ENCODE data around the gene USP21. TPM values are rescaled to one million over a fixed set of nuclear protein-coding genes. Genes with fewer than 3 reads are reported as not detected.

USP21 gene
- total RNA-seq, 2 donors from 2014 or later = 23.2 to 28.8 TPM

DNA sequence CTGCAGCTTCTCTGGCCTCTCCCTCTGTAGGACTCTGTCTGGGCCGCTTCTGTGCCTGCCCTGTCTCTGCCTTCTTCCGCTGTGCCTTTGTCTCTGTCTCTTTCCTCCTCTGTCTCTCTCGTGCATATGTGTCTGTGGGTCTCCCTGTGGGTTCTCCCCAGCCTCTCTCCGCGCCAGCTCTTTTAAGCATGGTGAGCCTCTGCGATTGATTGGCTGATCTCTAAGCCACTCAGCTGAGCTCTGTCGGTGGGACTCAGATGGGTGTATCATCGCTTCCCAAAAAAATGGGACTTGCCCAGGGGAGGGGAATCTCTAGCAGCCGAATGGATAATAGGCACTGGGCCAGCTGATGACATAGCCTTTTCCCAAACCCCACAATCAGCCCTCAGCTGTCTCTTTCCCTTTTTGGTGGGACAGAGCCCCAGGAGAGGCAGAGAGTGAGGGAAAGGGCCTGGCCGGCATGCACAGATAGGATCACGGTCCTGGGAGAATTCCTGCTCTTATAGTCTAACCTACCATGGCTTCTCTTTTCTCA, 39.7 kb downstream of the USP21 start, which contains the start of gene ADAMTS4:
Gene ADAMTS4 (minus strand): TSS at position 158 of the 535 bp plus-strand sequence. CDS start 427 bp downstream, outside the sequence.
- DNase-seq (ENCODE audit: low spot score) = no peak
- no peaks in the 10 kb centered on the region for H3K36me3 ChIP-seq
- no peak for ATAC-seq (ENCODE audit: insufficient number of reproducible peaks, low FRiP score, low read depth)
- H3K4me3 ChIP-seq = peak within 1 kb of the TSS; percentile 40
- peak within 1 kb of the TSS; percentile 94 to 99 for H3K27ac ChIP-seq
- H3K27me3 ChIP-seq (replicated peaks; ENCODE audit: insufficient read depth) = no peaks in the 10 kb centered on the region
- H3K4me1 ChIP-seq (ENCODE audit: control insufficient read depth in 1 of 2, low read depth in 2 of 2) = peaks cover 10 to 35% of the 10 kb centered on the region in 2 donors
- no peaks in the 10 kb centered on the region for H3K9me3 ChIP-seq
- TF ChIP-seq, protein P1, sequence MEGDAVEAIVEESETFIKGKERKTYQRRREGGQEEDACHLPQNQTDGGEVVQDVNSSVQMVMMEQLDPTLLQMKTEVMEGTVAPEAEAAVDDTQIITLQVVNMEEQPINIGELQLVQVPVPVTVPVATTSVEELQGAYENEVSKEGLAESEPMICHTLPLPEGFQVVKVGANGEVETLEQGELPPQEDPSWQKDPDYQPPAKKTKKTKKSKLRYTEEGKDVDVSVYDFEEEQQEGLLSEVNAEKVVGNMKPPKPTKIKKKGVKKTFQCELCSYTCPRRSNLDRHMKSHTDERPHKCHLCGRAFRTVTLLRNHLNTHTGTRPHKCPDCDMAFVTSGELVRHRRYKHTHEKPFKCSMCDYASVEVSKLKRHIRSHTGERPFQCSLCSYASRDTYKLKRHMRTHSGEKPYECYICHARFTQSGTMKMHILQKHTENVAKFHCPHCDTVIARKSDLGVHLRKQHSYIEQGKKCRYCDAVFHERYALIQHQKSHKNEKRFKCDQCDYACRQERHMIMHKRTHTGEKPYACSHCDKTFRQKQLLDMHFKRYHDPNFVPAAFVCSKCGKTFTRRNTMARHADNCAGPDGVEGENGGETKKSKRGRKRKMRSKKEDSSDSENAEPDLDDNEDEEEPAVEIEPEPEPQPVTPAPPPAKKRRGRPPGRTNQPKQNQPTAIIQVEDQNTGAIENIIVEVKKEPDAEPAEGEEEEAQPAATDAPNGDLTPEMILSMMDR (IDR thresholded peaks at IDR 0.05) = no peak

DNA sequence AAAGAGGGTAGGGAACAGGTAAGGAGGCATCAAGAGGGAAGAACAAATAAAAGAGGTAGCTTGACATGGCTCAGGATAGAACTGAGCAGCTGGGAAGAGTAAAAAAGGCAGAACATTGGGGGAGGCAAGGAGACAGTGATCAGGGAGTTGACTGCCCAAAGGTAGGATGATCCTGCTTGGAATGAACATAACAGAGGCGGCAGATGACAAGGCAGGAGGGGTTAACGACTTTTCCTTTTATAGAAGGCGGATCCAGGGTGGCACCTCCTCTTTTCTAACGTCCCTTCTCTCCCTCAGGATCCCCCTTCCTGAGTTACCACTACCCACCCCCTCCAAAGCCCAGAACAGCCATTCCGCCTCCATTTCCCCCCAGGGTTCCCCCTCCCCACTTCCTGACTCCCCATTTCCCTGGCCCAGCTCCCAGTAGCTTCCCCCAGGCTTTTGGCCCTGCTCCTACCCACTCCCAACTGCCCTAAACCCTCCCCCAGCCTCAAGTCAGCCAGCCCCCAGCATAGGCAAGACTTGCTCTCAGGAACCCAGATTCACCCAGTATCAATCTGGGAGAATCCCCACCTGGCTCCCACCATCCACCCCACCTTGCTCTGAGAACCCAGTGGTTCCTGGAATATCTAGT, 40.3 kb downstream of the USP21 start:
- Histone ChIP-seq H3K9me3 (no peaks in the 10 kb centered on the region), H3K27me3 (replicated peaks; ENCODE audit: insufficient read depth) (no peaks in the 10 kb centered on the region), H3K27ac (peak overlapping the region; percentile 94 to 99), H3K4me3 (no peak overlapping the region), H3K4me1 (ENCODE audit: control insufficient read depth in 1 of 2, low read depth in 2 of 2) (peaks cover 10 to 35% of the 10 kb centered on the region in 2 donors), H3K36me3 (no peaks in the 10 kb centered on the region)
- TF ChIP-seq, protein P1 (IDR thresholded peaks at IDR 0.05) = no peak
- DNase-seq (ENCODE audit: low spot score) = no peak
- ATAC-seq (ENCODE audit: insufficient number of reproducible peaks, low FRiP score, low read depth) = no peak

DNA sequence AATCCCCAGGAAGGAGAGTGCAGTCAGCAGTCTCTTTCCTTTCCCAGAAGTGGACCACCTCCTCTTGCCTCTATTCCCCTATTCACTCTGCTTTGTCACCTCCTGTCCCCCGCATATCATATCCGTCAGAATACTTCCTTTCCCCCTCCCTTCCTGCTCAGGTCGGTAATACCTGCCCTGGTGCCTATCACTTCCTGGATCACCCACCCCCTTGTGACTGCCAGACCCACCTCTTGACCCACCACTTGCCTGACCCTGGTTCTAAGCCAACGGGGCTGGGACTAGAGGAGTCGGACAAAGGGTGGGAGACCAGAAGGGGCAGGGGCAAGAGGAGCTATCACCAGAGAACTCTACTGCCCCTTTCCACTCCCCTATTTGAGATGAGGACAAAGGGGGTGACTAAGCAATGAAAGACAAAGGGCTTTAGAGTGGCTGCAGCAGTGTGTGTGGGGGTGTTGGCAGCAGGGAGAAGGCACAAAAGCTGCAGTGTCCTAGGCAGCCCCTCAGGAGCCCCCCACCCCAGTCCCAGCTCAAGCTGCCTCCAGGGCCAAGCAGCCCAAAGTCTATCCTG, 41.2 kb downstream of the USP21 start:
- no peak for DNase-seq (ENCODE audit: low spot score)
- TF ChIP-seq, protein P1 (IDR thresholded peaks at IDR 0.05) = no peak
- Histone ChIP-seq H3K27ac (peak overlapping the region; percentile 94 to 99), H3K4me1 (ENCODE audit: control insufficient read depth in 1 of 2, low read depth in 2 of 2) (peaks cover 13 to 35% of the 10 kb centered on the region in 2 donors), H3K36me3 (no peaks in the 10 kb centered on the region), H3K27me3 (replicated peaks; ENCODE audit: insufficient read depth) (no peaks in the 10 kb centered on the region), H3K4me3 (no peak overlapping the region), H3K9me3 (no peaks in the 10 kb centered on the region)
- no peak for ATAC-seq (ENCODE audit: insufficient number of reproducible peaks, low FRiP score, low read depth)

DNA sequence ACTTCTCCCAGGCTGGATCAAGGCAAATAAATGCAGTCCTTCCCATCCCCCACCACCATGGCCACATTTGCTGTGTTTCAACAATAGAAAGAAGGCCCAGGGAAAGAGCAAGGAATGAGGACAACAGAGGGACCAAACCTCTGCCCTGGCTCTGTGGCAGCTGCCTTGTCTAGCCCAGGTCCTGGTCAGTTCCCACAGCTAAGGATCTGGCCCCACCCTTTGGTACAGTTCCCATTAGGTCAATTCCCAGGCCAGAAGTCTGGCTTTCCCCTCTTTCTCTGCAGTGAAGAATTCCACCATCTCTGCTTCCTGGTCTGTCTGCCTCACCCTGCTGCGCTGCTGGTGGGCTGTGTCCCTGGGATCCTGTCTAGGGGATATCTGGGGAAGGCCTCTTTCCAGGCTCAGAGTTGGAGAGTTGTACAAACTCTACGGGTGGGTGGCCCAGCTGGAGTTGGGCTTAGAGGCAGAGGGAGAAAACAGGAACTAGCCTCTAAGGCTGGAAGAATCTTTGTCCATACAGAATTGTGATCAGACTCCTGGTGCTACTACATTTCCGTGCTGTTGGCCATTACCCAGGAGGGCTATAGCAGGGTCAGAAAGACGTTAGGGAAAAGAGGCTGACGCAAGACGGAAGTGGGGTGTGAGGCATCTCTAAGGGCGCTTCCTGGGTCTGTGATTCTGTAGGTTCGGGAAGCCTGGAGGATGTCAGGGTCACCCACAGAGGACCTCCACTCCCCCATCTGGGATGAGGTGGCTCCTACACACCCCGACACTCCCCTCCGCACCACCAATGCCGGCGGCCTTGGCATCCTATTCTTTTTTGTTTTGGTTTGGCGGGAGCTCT, 41.9 kb downstream of the USP21 start:
- DNase-seq (ENCODE audit: low spot score) (no peak), ATAC-seq (ENCODE audit: insufficient number of reproducible peaks, low FRiP score, low read depth) (no peak)
- H3K27ac ChIP-seq = peak overlapping the region; percentile 94 to 99
- H3K36me3 ChIP-seq = peaks cover under 1% of the 10 kb centered on the region
- no peaks in the 10 kb centered on the region for H3K27me3 ChIP-seq (replicated peaks; ENCODE audit: insufficient read depth)
- TF ChIP-seq, protein P1 (IDR thresholded peaks at IDR 0.05) = no peak
- peak overlapping the region; percentile 86 for H3K4me3 ChIP-seq
- no peaks in the 10 kb centered on the region for H3K9me3 ChIP-seq
- H3K4me1 ChIP-seq (ENCODE audit: control insufficient read depth in 1 of 2, low read depth in 2 of 2) = peaks cover 13 to 35% of the 10 kb centered on the region in 2 donors

Data from thoracic aorta (tissue), 2 donors.